Stimulated activated naive CD8-positive, alpha-beta T cell treated with anti-CD3 and anti-CD28 coated beads, Interleukin-15, amount 100 ng/mL, for 72 hours (primary cell): ENCODE data around the gene SH3BP1.
A peak's percentile ranks its signal among the peaks of the same experiment; 100 is the strongest.
"Not testable (repeated sequence)": the region's sequence is repeated elsewhere in the genome, so short reads cannot be mapped to it uniquely, and the experiment has no call there.

Experiments used
- ATAC-seq: fragments of 150-1000 bp; cut with Tn5 transposase; 2 replicates; pipeline ENCODE4 v1.10.0; 2021; ENCODE audit warnings: mild to moderate bottlenecking, moderate library complexity
- DNase-seq, 2 donors: peaks; one replicate each; pipeline ENCODE4 v3.0.0; 2021 to 2022
- H3K27ac Mint-ChIP-seq, 2 donors: one replicate each; pipeline ENCODE4 v1.8.0; 2022; ENCODE audit warnings: mild to moderate bottlenecking in 2 of 2, mixed read lengths in 2 of 2, moderate library complexity in 2 of 2
- H3K27me3 Mint-ChIP-seq: one replicate; pipeline ENCODE4 v1.8.0; 2022; ENCODE audit warnings: mixed read lengths
- H3K4me1 Mint-ChIP-seq: one replicate; pipeline ENCODE4 v1.8.0; 2022; ENCODE audit warnings: mild to moderate bottlenecking, mixed read lengths
- H3K4me3 Mint-ChIP-seq, 2 donors: one replicate each; pipeline ENCODE4 v1.8.0; 2022; ENCODE audit warnings: mild to moderate bottlenecking in 2 of 2, mixed read lengths in 2 of 2, moderate library complexity in 1 of 2
- H3K9me3 Mint-ChIP-seq, 2 donors: one replicate each; pipeline ENCODE4 v1.8.0; 2022; ENCODE audit warnings: mixed read lengths in 2 of 2

Gene SH3BP1

GRCh38 chr22:37656583-37656982, 17.1 kb downstream of the SH3BP1 start:
- H3K4me1 Mint-ChIP-seq = peaks cover 42% of the 10 kb centered on the region
- H3K27ac Mint-ChIP-seq, ATAC-seq, H3K9me3 Mint-ChIP-seq, H3K27me3 Mint-ChIP-seq, DNase-seq, H3K4me3 Mint-ChIP-seq: not testable (repeated sequence)

GRCh38 chr22:37657590-37658132, 18.2 kb downstream of the SH3BP1 start:
- H3K27me3 Mint-ChIP-seq = no peaks in the 10 kb centered on the region

GRCh38 chr22:37658133-37659065, 18.9 kb downstream of the SH3BP1 start, which contains the start of gene PDXP:
TSS of gene PDXP (plus strand) at chr22:37658723. CDS start at chr22:37658783, 60 bp downstream.
- peak within 1 kb of the TSS; percentile 90 to 91 for H3K4me3 Mint-ChIP-seq
- peaks cover 51% of the 10 kb centered on the region for H3K4me1 Mint-ChIP-seq
- DNase-seq = peak; percentile 98 to 99
- H3K27me3 Mint-ChIP-seq = no peaks in the 10 kb centered on the region
- no peaks in the 10 kb centered on the region for H3K9me3 Mint-ChIP-seq
- H3K27ac Mint-ChIP-seq = peak within 1 kb of the TSS; percentile 74 to 90
- ATAC-seq = peak; percentile 97

More at GRCh38 chr22:37657590-37658132, 18.2 kb downstream of the SH3BP1 start:
- Mint-ChIP-seq H3K4me1 (peaks cover 51% of the 10 kb centered on the region), H3K27ac (peak overlapping the region; percentile 1 to 74), H3K4me3 (peak overlapping the region; percentile 86 to 90), H3K9me3 (no peaks in the 10 kb centered on the region)
- DNase-seq = no peak
- no peak for ATAC-seq

- H3K27ac Mint-ChIP-seq = peak overlapping the region; percentile 57 to 90
- no peaks in the 10 kb centered on the region for H3K27me3 Mint-ChIP-seq
- DNase-seq (peak in 1 of 2 donors; percentile 31), ATAC-seq (no peak)
- peaks cover 51% of the 10 kb centered on the region for H3K4me1 Mint-ChIP-seq
- H3K9me3 Mint-ChIP-seq = no peaks in the 10 kb centered on the region
- peak overlapping the region; percentile 90 to 91 for H3K4me3 Mint-ChIP-seq
Measured at GRCh38 chr22:37659066-37659896, 19.8 kb downstream of the SH3BP1 start.

DNA sequence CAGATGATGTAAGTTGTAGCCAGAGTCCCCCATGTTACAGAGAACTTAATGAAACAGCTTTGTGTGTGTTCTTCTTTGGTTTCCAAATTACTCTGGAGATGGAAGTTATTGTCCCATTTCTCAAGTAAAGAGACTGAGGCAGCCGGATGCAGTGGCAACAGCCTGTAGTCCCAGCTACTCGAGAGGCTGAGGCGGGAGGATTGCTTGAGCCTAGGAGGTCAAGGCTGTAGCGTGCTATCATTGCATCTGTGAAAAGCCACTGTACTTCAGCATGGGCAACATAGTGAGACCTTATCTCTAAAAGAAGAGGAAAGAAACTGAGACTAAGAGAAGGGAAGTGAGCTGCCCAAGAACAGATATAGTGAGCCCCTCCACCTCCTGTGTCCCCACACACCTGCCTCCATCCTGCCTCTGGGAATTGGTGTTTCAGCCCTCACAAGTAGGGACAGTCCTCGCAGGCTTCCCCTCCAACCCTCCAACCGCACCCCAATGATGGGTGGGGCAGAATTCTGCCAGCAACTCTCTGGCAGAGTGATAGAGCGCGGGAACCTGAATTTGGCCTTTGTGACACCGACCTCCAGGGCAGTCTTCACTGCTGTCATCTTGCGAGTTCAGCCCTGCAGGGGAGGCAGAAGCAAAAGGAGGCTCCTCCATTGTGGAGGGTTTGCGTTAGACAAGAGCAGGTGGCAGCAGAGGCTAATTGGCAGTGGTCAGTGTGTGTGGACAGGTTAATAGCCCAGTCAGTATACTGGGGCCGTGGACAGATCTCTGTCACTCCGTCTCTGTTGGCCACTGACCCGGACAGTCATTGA, 20.6 kb downstream of the SH3BP1 start:
- H3K27ac Mint-ChIP-seq = peak overlapping the region; percentile 17 to 44
- H3K4me1 Mint-ChIP-seq = peaks cover 51% of the 10 kb centered on the region
- no peak for ATAC-seq
- peak overlapping the region; percentile 90 to 91 for H3K4me3 Mint-ChIP-seq
- DNase-seq = no peak
- H3K9me3 Mint-ChIP-seq = no peaks in the 10 kb centered on the region
- H3K27me3 Mint-ChIP-seq = no peaks in the 10 kb centered on the region

- no peaks in the 10 kb centered on the region for H3K27me3 Mint-ChIP-seq
- peaks cover 51% of the 10 kb centered on the region for H3K4me1 Mint-ChIP-seq
- ATAC-seq (no peak), DNase-seq (no peak)
- peak overlapping the region in 1 of 2 donors; percentile 17 for H3K27ac Mint-ChIP-seq
- no peaks in the 10 kb centered on the region for H3K9me3 Mint-ChIP-seq
- peak overlapping the region; percentile 90 to 91 for H3K4me3 Mint-ChIP-seq
Measured at GRCh38 chr22:37660709-37661045, 21.2 kb downstream of the SH3BP1 start.

DNA sequence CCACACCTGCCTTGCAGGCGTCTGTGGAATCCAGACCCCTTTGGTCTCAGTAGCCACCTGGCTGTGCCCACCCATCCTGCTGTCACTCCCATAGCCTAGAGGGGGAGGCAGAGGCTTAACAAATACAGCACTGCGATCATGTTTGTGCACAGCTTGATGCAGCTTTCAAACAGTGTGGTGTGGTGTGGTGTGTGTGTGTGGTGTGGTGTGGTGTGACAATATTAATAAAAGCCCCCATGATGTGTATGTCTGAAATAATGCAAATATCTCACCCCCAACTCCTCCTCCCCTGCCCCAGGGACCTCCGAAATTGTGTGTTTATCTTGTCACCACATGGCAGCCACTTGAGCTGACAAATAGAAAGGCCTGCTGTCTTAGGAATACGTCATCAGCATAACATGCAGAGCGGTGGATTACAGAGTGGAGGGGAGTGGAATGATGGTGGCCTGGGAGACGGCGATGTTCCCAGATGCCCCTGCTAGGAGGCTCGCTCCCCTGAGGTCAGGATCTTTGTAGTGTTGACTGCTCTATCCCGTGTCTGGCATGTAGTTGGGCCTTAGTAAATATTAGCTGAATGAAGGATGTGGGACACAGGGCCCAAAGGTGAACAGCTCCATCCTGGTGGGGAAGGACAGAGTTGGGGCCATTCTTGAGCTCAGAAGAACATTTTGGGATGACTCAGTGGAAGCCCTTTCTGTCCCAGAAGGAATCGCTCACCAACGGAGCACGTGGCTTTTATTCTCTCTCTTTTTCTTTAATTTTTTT, 21.9 kb downstream of the SH3BP1 start:
- ATAC-seq = no peak
- no peaks in the 10 kb centered on the region for H3K9me3 Mint-ChIP-seq
- peaks cover 55% of the 10 kb centered on the region for H3K4me1 Mint-ChIP-seq
- no peaks in the 10 kb centered on the region for H3K27me3 Mint-ChIP-seq
- peak overlapping the region in 1 of 2 donors; percentile 54 for H3K27ac Mint-ChIP-seq
- peak in 1 of 2 donors; percentile 35 for DNase-seq
- peak overlapping the region in 1 of 2 donors; percentile 91 for H3K4me3 Mint-ChIP-seq

DNA sequence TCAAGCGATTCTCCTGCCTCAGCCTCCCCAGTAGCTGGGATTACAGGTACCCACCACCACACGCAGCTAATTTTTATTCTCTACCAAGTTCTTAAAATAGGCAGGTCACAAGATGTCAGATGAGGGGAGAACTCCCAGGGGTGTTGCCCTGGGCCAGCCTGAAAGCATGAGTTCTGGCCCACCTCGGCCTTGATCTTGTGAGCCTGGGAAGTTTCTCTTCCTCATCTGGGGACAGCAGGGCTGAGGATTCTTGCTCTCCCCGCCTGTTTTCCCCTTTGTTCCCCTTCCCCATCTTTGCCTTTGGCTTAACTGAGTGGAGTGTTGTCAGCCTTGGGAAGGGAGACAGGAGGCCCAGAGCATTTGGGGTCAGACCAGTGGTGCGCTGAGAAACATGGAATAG, 22.6 kb downstream of the SH3BP1 start:
- Mint-ChIP-seq H3K9me3 (no peaks in the 10 kb centered on the region), H3K4me1 (peaks cover 56% of the 10 kb centered on the region), H3K27me3 (no peaks in the 10 kb centered on the region), H3K4me3 (no peak overlapping the region), H3K27ac (peak overlapping the region in 1 of 2 donors; percentile 54)
- ATAC-seq = no peak
- no peak for DNase-seq

GRCh38 chr22:37663521-37664140, 24.2 kb downstream of the SH3BP1 start:
- Mint-ChIP-seq H3K27ac (no peak overlapping the region), H3K4me1 (peaks cover 46% of the 10 kb centered on the region), H3K9me3 (no peaks in the 10 kb centered on the region), H3K27me3 (no peaks in the 10 kb centered on the region), H3K4me3 (no peak overlapping the region)
- DNase-seq = no peak
- no peak for ATAC-seq

DNA sequence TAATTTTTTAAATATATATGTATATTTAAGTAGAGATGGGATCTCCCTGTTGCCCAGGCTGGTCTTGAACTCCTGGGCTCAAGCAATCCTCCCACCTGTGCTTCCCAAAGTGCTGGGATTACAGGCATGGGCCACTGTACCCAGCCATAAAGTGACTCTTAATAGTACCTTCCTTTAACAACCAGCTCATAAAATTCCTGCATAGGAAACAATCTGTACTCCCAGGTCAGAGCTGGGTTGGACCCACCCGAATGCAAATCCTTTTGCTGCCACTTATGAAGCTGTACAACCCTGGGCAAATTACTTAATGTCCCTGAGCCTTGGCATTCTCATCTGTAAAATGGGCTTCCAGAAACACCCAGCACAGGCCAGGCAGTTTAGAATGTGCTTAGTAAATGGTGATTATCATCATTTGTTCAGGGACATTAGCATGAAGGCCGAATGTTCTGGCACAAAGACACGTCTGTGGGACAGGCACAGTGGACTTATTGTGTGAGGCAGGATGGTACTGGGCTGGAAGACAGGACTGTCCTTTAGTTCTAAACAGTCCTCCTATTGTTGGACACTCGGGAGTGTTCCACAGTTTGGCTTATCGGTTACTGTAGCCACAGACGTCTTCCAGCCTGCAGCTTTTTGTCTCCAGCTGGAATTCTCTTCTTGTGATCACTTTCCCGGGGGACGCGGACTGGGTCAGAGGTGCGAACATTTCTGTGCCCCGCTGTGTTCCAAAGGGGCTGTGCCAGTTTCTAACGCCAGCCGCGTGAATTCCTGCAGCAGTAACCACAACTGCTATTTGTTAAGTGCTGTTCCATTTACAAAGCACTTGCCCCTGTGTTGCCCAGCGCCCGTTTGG, 25.0 kb downstream of the SH3BP1 start:
- no peak overlapping the region for H3K4me3 Mint-ChIP-seq
- ATAC-seq (no peak), DNase-seq (no peak)
- peaks cover 44% of the 10 kb centered on the region for H3K4me1 Mint-ChIP-seq
- H3K27me3 Mint-ChIP-seq = no peaks in the 10 kb centered on the region
- H3K9me3 Mint-ChIP-seq = no peaks in the 10 kb centered on the region
- H3K27ac Mint-ChIP-seq = no peak overlapping the region

- H3K4me3 Mint-ChIP-seq = no peak overlapping the region
- H3K27ac Mint-ChIP-seq = no peak overlapping the region
- no peaks in the 10 kb centered on the region for H3K27me3 Mint-ChIP-seq
- no peak for ATAC-seq
- no peak for DNase-seq
- H3K9me3 Mint-ChIP-seq = no peaks in the 10 kb centered on the region
- H3K4me1 Mint-ChIP-seq = peaks cover 36% of the 10 kb centered on the region
Measured at GRCh38 chr22:37665487-37665886, 26.0 kb downstream of the SH3BP1 start.

GRCh38 chr22:37669586-37669985, 30.1 kb downstream of the SH3BP1 start:
- ATAC-seq (no peak), DNase-seq (no peak)
- no peak overlapping the region for H3K4me3 Mint-ChIP-seq
- H3K27me3 Mint-ChIP-seq = no peaks in the 10 kb centered on the region
- H3K9me3 Mint-ChIP-seq = no peaks in the 10 kb centered on the region
- no peak overlapping the region for H3K27ac Mint-ChIP-seq
- H3K4me1 Mint-ChIP-seq = peaks cover 56% of the 10 kb centered on the region

- Mint-ChIP-seq H3K4me1 (peaks cover 71% of the 10 kb centered on the region), H3K4me3 (peak overlapping the region; percentile 55 to 68), H3K27me3 (no peaks in the 10 kb centered on the region), H3K9me3 (no peaks in the 10 kb centered on the region), H3K27ac (no peak overlapping the region)
- ATAC-seq (no peak), DNase-seq (no peak)
Measured at GRCh38 chr22:37672206-37672919, 32.9 kb downstream of the SH3BP1 start.
